Measurements from ENCODE around the gene C1orf21.

Gene C1orf21

GRCh38 chr1:184387069-184387475 lies 243 bp downstream of the C1orf21 start:
- DNase-seq (ENCODE audit: low read depth, low spot score), result no peak

GRCh38 chr1:184387476-184388318 lies 868 bp downstream of the C1orf21 start:
- DNase-seq (ENCODE audit: low read depth, low spot score), result no peak

- DNase-seq (ENCODE audit: low read depth, low spot score), result no peak
Measured at GRCh38 chr1:184388319-184388889, 1.6 kb downstream of the C1orf21 start.

GRCh38 chr1:184388971-184389370 lies 2.1 kb downstream of the C1orf21 start:
- DNase-seq (ENCODE audit: low read depth, low spot score), result no peak

GRCh38 chr1:184389446-184389845 lies 2.6 kb downstream of the C1orf21 start:
- DNase-seq (ENCODE audit: low read depth, low spot score), result no peak

GRCh38 chr1:184390889-184391288 lies 4.1 kb downstream of the C1orf21 start:
- DNase-seq (ENCODE audit: low read depth, low spot score), result no peak

- DNase-seq (ENCODE audit: low read depth, low spot score), result no peak
Measured at GRCh38 chr1:184392067-184392466, 5.2 kb downstream of the C1orf21 start.

GRCh38 chr1:184392779-184393522 lies 6.1 kb downstream of the C1orf21 start:
- DNase-seq (ENCODE audit: low read depth, low spot score), result no peak

- DNase-seq (ENCODE audit: low read depth, low spot score), result no peak
Measured at GRCh38 chr1:184393962-184394361, 7.1 kb downstream of the C1orf21 start.

- no peak for DNase-seq (ENCODE audit: low read depth, low spot score)
Measured at GRCh38 chr1:184395370-184395769, 8.5 kb downstream of the C1orf21 start.

- no peak for DNase-seq (ENCODE audit: low read depth, low spot score)
Measured at GRCh38 chr1:184395937-184396480, 9.2 kb downstream of the C1orf21 start.

GRCh38 chr1:184399192-184399847 lies 12.5 kb downstream of the C1orf21 start:
- no peak for DNase-seq (ENCODE audit: low read depth, low spot score)

- DNase-seq (ENCODE audit: low read depth, low spot score), result no peak
Measured at GRCh38 chr1:184403961-184404726, 17.3 kb downstream of the C1orf21 start.

GRCh38 chr1:184404727-184405027 lies 17.8 kb downstream of the C1orf21 start:
- no peak for DNase-seq (ENCODE audit: low read depth, low spot score)

- DNase-seq (ENCODE audit: low read depth, low spot score), result no peak
Measured at GRCh38 chr1:184405094-184405800, 18.4 kb downstream of the C1orf21 start.

GRCh38 chr1:184405801-184406142 lies 18.9 kb downstream of the C1orf21 start:
- no peak for DNase-seq (ENCODE audit: low read depth, low spot score)

GRCh38 chr1:184406479-184406878 lies 19.6 kb downstream of the C1orf21 start:
- no peak for DNase-seq (ENCODE audit: low read depth, low spot score)

- DNase-seq (ENCODE audit: low read depth, low spot score), result no peak
Measured at GRCh38 chr1:184407816-184408510, 21.1 kb downstream of the C1orf21 start.

GRCh38 chr1:184408580-184408979 lies 21.8 kb downstream of the C1orf21 start:
- DNase-seq (ENCODE audit: low read depth, low spot score), result no peak

- no peak for DNase-seq (ENCODE audit: low read depth, low spot score)
Measured at GRCh38 chr1:184409011-184409410, 22.2 kb downstream of the C1orf21 start.
